Measurements from ENCODE around the gene LATS1.
A peak's percentile ranks its signal among the peaks of the same experiment; 100 is the strongest.
"Not testable (repeated sequence)": the region's sequence is repeated elsewhere in the genome, so short reads cannot be mapped to it uniquely, and the experiment has no call there.

The LATS1 gene

DNA sequence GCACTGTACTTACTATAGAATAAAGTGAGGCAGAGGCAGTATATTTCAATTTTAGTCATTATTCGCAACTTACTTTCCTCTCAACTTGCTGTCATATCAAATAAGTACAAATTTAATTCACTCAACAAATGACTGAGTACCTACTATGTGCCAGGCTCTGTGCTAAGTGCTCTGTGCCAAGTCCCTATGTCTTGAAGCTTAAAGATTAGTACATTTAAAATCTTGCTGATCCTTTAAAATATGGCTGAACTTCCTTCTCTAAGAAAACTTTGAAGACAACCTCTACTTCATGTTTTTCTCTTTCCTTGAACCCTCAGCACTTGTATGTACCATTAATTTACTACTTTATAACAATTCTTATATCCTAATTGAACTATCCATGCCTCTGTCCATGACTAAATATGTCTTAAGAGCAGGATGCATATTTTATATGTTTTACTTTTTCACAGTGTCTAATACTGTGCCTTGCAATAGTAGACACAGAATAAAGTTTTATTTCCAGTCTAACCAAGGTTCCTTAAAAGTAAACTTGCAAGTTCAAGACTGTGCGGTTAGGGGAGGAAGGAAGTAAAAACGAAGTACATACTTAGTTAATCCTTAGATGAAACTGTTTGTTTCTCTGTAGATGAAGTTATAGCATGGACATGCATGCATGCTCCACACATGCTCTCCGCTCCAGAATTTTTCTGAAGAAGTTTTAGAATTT is 10.0 kb upstream of the LATS1 start:
- no peak for DNase-seq

DNA sequence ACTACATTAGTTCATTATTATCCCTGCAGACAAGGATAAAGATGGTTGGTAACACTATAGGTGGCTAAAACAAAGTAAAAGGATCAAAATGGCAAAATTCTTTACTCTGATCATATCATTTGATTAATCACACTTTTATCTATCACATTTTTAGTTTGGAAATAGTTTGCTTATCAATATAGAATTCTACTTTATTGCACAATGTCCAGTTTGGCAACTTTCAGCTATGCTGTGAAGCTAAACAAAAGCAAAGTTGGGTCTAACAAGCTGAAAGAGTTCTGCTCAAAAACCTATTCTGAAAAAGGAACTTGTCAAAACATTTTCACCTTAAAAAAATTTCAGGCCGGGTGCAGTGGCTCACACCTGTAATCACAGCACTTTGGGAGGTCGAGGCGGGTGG is 7.9 kb upstream of the LATS1 start:
- DNase-seq, result no peak

DNA sequence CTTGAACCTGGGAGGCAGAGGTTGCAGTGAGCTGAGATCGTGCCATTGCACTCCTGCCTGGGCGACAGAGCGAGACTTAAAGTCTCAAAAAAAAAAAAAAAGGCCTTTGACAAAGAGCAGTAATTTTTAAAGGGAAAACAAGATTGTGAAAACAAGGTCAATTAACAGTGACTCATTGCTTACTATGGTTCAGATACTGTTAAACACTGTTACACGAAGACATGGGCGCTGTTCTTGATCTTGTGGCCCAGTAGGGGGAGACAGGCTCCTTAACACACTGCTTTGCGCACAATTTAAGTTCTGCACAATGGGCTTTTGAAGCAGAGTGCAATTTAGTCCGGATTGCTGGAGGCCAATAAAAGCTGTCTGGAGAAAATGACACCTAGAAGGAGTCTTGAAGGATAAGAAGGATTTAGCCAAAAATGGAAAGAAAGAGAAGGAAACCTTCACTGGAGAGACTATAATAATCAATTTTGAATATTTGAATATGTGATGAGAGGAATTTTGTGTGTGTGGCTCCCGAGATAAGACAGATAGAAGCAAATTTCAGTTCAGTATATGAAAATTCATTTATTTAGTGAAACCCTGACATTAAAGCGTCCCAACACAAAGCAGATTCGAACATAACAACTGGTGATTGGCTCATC is 6.0 kb upstream of the LATS1 start:
- peak; percentile 46 for DNase-seq

DNA sequence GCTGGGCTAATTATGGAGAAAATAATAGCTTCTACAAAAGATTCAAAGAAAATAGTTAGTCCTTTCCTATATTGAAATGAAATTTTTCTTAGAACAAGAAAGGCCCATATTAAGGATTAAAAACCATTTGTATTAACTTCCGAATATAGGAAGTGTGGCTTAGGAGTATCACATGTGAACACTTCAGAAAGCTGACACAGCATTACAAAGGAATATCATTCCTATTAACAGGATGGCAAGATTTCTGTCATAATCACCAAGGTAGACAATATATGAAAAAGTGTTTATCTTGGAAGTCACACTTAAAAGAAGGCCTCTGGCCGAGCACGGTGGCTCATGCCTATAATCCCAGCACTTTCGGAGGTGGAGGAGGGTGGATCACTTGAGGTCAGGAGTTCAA is 5.4 kb upstream of the LATS1 start:
- no peak for DNase-seq

DNA sequence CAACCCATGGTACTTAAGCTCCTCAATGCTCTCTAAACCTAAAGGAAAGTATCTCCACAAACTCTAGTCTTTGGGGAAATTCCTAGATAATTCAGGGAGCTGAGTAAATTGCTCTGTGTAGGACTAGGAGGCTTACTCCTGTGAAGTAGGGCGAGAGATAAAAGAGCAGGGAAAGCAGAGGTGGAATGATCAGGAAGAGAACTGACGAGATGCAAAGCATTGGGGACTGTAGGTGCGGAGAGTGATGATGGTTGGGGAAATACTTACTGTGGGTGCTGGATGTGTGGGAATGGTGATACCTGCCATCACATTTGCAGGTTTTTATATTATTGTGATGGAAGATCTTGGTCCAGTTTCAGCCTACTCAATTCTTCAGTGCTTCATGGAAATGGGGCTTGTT is 1.6 kb upstream of the LATS1 start:
- no peak for DNase-seq

DNA sequence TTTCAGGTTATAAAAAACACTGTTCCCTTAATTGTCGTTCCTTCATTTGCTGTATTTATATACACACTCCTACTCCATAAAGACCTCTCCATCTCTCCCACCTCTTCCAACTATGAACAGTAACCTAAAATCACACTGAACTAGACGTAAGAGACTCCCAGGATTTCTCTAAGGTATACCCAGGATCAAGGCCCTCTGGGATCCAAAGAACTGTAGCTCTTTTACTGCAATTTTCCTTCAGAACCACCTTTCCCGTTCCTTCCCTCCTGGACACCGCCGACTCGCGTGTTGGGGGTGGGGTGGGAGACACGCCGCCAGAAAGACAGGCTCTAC is 680 bp downstream of the LATS1 start:
- no peak for DNase-seq

DNA sequence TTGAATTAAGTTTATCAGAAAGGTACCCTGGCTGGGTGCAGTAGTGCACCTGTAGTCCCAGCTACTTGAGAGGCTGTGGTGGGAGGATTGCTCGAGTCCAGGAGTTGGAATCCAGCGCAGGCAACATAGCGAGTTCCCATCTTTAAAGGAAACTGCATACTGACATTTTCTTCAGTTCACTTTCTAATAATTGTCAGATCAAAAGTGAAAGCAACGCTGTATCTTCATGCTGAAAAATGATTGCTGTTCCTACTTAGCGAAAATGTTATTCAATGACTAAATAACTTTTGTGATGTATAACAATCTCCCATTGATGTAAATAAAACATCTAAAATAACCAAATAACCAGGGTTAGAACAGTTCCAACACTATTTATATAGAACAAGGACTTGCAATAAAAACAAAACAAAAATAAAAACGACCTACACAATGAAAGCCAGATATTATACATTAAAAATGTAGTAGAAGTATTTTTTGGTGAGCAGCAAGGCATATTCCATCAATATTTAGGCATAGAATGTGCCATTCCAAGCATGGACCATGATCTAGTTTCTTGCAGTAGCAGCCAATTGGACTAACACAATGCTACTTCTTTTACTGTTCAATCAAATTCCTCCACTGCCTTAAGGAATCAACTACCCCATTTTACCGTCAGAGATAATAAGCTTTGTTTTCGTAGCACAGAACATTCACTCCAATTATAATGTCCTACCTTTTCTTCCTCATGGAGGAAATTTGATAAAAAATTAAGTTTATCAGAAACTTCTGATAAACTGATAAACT is 1.5 kb downstream of the LATS1 start:
- no peak for DNase-seq

DNA sequence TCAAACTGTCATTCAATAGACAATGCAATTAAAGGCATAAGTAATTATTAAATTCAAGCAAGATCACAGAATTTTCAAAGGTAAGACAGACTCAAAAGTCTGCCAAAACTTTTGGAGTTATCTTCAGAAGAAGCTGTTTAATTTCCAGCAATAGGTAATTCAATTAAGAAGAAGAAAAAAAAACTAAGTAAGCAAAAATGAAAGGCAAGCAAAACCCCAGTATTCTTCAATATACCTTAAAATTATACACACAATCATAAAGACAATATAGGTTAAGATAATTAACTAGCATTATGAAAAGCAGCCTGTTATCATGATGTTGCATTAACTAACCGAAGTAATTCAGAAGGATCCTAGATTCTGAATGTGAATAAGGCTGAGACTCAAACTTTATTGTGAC is 3.5 kb downstream of the LATS1 start:
- DNase-seq, result no peak

DNA sequence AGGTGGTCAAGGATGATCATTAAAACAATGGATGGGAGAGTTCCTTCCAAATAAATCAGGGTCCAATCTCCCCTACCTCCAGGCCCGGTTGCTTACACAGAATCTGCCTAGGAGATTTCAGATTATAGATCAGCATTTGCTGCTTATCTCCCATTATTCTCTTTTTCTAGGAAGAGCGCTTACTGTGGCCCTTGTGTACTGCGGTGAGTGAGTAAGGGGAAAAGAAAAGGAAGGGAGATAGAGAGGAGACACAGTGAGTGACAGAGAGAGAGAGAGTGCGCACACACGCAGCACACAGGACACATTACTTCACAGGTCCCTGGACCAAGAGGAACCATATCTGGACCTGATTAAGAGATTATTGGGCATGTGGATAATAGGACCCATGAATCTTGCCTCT is 6.2 kb downstream of the LATS1 start:
- no peak for DNase-seq

DNA sequence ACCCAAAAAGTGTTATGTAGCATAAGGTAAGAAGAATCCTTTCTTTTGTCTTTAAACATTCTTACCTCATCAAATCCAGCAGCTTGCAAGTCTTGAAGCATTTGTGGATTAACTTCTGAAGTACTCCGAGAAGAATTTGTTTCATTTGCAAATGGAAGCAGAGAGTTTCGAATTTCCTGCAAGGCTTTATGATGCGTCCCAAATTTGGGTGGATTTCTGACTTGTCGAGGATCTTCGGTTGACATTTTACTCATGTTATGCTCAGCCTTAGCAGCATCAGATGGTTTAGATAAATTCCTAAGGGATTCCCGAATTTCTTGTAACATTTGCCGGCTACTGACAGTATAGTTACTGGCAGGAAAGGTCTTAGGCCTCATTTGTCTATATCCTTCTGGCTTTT is 16.2 kb downstream of the LATS1 start:
- DNase-seq, result no peak

DNA sequence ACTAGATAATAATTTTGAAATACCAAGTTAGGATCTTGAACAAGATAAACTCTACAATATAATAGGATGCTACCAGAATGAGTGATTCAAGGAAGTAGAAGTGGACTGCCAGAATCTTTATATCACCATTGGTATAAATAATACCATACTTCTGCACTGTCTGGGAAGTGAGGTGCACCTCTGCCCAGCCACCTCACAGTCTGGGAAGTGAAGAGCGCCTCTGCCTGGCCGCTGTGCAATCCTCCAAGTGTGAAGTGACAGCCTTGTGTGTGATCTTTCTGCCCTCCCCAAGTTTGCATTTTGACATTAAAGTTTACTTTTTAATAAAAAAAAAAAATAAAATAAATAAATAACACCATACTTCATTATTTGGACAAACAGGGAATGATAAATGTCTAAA is 18.8 kb downstream of the LATS1 start:
- no peak for DNase-seq

DNA sequence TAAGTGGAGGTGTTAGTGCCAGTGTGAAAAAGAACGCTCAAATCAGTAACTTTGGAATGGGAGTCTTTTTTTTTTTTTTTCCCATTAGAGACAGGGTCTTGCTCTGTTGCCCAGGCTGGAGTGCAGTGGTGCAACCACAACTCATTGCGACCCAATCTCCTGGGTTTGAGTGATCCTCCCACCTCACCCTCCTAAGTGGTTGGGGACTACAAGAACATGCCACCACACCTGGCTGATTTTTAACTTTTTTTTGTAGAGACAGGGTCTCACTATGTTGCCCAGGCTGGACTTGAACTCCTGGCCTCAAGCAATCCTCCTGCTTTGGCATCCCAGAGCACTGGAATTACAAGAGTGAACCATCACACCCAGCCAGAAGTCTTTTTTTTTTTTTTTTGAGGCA is 19.7 kb downstream of the LATS1 start:
- DNase-seq, result no peak

DNA sequence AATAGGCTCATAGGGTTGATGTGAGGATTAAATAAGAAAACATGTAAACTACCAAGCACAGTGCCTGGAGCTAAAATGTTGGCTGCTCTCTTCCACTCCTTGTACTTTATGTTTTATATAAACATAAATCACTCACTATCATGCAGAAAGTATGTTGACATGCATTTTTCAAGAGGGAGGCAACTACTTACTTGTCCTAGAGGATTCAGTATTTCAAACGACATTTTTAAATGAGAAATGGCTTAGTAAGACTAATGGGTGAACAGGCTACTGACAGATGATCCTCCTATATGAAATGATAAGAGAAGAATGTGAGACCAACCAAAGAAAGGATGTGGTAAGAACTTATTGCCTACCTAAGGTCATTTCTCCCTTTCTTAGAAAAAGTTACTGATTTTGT is 21.0 kb downstream of the LATS1 start:
- DNase-seq, result no peak

DNA sequence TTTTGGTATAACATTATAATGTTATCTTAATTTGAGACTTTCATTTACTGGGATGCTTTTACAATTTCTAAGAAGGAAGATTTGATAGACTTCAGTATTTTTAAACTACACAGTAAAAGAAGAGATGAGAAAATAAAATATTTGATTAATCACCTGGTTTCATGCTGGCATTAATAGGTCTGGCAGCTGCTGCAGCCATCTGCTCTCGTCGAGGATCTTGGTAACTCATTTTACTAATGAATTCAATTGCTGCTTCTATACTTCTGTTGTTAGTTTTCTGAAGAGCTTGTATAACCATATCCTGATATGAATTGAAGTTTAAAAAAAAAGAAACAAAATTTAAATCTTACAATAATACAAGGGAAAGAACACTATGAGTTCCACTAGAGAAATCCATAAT is 23.0 kb downstream of the LATS1 start:
- DNase-seq, result no peak

DNA sequence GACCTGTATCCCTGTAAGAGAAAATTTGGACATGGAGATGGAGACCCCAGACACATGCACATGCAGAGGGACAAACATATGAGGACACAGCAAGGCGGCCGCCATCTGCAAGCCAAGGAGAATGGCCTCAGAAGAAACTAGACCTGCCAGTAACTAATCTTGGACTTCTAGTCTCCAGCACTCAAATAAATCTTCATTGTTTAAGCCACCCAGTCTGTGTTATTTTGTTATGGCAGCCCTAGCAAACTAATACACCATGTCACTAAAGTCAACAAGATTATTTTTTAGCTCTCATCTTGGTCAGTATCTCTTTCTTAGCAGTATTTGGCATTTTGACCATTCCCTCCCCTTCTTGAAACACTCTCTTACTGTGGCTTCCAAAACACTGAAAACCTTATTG is 26.7 kb downstream of the LATS1 start:
- DNase-seq, result no peak

DNA sequence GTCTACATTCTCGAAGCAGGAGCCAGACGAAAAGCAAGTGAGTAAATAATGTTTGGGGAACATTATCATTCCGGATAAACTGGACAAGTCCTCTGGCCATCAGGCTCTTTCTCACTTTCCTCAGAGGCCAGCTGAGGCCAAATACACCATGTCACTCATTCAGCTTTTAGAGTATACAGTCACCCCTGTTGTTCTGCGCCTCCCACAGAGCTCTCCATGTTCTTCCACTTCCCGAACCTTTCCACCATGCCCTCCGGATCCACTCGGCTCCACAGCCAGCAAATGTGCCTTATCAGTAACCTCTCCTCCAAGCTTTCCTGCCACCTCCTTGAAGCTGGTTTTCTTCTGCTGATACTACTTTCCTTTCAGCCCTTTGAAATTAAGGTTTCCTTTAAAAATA is 31.7 kb downstream of the LATS1 start:
- no peak for DNase-seq

DNA sequence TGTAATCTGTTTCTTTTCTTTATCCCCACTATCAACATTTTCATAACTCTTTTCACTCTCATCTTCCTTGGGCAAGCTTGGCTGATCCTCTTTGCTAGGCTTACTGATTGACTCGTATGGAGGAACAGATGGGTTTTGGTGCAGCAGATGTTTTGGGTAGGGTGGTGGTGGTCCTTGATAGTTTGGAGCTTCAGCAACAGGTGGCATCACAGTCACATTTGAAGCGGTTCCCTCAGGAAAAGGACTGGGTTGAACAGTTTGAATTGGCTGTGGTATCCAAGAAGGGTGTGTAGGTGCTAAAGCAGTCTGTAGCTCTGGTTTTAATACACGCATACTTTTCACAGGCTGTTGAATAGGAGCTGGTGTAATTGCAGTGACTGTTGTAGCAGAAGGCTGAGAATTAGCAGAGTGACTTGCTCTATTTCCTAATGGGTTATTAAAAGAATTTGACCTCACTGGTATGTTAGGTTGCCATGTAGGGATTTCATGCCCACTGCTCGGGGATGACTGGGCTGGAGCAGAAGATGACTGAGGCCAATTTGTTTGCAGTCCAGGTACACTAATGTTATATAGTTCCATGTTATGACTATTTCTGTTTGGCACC is 34.5 kb downstream of the LATS1 start:
- no peak for DNase-seq

DNA sequence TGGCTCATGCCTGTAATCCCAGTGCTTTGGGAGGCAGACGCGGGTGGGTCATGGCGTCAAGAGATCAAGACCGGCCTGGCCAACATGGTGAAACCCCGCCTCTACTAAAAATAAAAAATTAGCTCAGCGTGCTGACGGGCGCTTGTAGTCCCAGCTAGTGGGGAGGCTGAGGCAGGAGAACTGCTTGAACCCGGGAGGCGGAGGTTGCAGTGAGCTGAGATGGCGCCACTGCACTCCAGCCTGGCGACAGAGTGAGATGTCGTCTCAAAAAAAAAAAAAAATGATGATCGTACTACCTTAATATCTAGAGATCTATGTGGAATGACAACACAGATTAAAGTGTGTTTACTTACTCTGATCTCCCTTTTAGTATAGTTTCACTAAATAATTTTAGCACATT is 36.1 kb downstream of the LATS1 start:
- DNase-seq, result not testable (repeated sequence)

DNA sequence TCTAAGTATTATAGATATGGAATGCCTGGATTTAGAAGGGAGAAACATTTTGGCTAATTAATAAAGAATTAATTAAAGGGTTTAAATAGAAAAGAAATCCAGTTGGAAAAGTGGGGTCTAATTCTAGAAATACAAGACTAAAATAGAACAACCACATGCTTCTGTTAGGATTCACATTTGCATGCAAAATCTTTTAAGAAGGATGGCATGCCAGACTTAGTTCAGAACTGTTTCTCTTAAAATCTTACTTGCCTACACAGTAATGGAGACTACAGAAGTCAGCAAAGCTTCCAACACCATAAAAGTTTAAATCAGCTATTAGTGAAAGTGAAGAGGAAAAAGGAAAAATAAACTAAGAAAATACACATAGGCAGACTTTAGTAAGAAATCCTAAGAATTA is 36.7 kb downstream of the LATS1 start:
- no peak for DNase-seq

DNA sequence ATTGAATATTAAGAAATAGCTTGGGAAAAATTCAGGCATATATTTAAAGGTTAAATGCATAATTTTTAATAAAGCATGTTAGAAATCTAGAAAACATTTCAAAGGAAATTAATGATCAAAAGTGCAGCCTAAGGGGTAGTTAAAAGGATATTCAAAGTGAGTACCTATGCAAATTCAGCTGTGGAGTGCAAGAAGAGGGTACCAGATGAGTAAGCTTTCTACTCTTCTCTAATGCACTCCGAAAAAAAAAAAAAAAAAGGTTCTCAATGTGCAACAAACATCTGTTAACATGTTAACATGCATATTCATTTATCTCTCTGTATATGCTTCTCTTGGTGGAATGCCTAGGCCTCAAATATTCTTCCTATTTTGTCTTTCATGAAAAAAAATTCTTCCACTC is 37.4 kb downstream of the LATS1 start:
- DNase-seq, result no peak

DNA sequence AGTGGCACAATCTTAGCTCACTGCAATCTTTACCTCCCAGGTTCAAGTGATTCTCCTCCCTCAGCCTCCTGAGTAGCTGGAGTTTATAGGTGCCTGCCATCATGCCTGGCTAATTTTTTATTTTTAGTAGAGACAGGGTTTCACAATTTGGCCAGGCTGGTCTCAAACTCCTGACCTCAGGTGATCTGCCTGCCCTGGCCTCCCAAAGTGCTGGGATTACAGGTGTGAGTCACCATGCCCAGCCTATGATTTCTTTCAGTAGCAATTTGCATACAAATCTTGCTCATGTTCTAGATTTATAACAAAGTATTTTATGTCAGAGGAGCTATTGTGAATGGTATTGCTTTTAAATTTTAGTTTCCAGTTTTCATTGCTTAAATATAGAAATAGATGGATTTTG is 45.6 kb downstream of the LATS1 start:
- DNase-seq, result not testable (repeated sequence)

DNA sequence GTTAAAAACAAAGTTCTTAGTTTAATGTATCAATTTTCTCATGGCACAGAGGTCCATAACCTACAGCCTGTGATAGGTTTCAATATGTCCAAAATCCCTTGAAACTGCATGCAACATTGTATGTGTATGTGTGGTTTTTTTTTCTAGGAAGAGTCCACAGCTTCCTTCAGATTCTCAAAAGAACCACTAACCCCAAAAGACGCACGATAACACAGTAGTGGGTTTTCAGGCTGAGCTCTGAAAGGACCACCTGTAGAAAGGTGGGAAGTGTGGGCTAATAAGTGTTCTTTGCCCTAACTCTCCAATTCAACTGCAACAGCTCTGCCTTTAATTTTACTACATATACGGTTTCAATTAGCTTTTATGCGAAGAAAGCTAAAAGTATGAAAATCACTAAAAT is 57.9 kb downstream of the LATS1 start:
- no peak for DNase-seq

DNA sequence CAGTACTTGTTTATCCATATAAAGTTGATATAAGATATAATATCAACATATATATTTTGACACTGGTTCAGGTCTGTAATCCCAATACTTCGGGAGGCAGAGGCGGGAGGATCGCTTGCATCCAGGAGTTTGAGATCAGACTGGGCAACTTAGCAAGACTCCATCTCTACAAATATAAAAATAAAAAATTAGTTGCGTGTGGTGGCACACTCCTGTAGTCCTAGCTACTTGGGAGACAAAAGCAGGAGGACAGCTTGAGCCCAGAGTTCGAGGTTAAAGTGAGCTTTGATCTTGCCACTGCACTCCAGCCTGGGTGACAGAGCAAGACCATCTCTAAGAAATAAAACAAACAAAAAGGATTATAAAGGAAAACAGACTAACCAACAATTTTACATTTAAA is 60.5 kb downstream of the LATS1 start:
- DNase-seq, result no peak

DNA sequence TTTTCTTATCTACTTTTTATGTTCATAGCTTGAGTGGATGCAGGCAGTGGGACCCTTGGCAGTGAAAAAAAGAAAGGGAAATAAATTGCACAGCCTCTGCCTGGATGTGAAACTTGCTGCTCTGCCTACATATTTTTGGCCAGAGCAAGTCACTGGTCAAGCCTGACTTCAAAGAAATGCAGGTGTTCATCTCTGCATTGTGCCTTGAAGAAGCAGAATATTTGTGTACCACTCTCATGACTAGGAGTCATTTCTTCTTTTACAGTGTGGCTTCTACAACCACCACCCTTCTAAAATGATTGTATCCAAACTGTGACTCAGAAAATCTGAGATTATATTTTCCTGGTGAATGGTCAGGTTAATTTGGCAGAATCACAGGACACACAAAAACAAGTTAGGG is 66.8 kb downstream of the LATS1 start:
- DNase-seq, result no peak
